Stimulated activated naive CD8-positive, alpha-beta T cell treated with anti-CD3 and anti-CD28 coated beads, Interleukin-15, Interleukin-2, amounts not matched to agents 100 U/mL and 50 U/mL, for 24 hours (primary cell): ENCODE measurements around the gene OPA3.
A peak's percentile ranks its signal among the peaks of the same experiment; 100 is the strongest.

Experiments
- ATAC-seq: fragments of 150-1000 bp; cut with Tn5 transposase; one replicate; pipeline ENCODE4 v1.10.0; 2021
- DNase-seq: peaks from one replicate; pipeline ENCODE4 v3.0.0; 2021

The OPA3 gene

DNA sequence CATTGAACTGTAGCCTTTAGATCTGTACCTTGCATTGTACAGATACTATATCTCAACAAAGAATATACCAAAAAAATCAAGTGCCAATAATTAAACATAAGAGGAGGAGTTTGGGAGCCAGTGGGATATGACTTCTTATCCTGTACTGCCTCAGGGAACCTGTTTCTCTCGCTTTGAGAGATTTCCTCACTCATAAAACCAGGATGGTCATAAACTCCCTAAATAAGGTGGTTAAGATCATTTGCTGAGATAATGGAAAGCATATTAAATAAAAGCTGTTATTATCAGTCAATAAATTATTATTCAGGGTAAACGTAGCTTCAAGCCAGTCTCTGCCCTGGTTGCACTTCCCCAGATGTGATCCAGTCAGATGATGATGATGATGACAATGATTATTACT is 17.0 kb downstream of the OPA3 start:
- no peak for ATAC-seq
- no peak for DNase-seq

DNA sequence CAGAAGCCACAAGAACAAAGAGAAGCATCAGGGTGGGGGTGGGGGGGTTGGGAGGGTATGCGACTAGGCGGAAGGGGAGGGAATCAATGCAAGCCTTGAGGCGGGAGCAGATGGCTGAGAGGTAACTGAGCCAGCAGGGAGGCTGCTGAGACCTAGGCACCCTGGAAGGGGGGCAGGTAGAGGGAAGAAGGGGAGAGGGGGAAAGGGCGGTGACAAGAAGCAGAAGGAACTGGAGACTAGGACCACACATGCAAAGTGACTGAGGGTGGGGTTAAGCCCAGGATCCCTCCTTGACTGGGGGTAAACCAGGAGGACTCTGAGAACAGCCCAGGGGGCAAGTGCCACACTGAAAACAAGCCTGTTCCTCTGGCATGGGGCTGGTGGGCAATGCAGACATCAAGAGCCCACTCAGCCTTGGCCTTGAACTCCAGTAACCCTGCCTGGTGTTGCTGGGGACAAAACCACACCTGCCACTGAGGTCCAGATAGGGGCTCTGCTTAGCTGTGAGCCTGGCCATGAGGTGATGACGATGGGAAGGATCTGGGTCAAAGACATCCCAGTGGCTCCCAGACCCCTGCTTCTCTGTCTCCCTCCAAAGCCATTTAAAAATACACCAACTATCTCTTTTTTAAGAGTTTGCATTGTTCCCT is 20.3 kb downstream of the OPA3 start:
- DNase-seq (no peak), ATAC-seq (no peak)

DNA sequence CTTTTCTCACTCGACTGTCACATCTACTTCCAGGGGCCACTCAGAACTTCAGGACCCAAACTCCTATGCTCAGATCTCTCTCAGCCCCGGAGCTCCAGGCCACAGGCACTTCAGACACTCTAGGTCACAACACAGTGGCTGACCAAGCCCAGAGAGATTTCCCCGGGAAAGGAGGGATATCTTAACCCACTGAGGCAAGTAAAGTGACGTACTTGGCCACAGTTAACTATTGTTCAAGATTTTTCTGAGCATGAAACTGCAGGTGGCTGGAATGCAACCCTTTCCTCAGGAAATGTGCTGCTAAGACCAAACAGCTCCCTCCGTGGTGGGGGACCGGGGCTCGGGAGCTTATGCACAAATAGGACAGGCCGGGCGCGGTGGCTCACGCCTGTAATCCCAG is 23.9 kb downstream of the OPA3 start:
- no peak for DNase-seq
- ATAC-seq = no peak

DNA sequence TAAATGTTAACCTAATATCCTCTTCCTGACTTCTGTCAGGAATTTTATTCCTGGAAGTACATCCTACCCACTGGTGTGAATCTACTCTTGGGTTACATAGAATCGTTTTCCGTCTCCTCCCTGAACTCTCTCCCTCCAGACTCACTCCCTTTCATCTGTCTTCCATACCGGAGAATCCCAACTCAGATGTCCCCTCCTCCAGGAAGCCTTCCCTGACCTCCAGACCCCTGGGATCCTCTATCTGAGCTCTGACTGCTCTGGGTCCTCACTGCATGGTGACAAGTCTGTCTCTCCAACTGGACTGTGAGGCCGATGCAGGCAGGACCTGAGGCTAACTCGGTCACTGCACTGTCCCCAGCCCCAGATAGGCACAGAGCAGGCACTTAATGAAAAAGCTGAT is 24.6 kb downstream of the OPA3 start:
- no peak for ATAC-seq

DNA sequence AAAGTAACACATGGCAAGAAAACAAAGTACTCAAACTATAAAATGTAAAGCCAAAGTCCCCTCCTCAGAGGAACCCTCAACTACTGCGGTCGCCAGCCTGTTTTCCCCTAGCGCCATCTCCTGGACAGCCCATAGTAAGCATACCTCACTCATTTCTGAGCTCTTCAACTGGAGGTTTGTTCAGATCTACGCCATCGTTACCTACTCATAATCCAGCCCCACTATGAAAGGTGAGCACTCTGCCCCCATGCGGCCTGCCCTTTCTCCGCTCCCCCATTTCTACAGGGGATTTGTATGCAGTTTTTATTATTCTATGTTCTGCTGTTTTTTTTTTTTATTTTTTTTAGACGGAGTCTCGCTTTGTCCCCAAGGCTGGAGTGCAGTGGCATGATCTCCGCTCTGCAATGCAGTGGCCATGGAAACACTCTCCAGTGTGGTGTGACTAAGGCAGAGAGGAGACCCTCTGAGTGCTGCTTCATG is 26.2 kb downstream of the OPA3 start:
- ATAC-seq (peak; percentile 92), DNase-seq (peak; percentile 73)

More for the DNA sequence above, 24.6 kb downstream of the OPA3 start:
- no peak for DNase-seq

DNA sequence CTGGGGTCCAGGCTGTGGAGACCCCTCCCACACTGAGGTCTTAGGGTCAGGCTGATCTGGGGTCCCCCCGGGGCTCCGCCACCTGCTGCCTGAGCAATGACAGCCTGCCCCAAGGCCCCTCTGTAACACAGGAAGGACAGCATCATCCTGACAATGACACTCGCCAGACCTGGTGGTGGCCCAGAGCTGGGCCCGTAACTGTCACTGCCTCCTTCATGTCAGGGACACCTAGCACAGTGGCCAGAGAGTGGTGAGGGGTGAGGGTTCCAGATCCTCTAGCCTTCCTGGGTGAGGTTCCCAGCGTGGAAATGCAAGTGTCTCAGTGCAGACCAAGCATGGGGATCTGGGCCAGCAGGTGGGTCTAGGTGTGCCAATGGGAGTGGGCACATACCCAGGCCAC is 27.8 kb downstream of the OPA3 start:
- DNase-seq (no peak), ATAC-seq (no peak)

DNA sequence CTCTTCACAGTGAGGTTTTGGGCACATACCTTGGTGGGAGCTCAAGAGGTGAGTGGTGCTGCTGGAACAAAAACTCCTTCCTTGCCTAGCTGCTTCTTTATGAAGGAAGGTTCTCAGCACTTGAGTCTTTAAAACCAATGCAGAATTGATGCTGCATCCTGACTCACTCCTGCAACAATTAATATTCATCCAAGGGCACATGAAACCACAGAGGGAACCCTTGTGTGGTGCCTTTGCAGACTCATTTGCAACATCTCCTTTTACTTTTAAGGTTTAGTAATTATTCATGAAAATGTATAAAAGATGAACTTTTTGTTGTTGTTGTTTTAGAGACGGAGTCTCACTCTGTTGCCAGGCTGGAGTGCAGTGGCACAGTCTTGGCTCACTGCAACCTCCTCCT is 30.1 kb downstream of the OPA3 start:
- no peak for ATAC-seq
- DNase-seq = no peak

DNA sequence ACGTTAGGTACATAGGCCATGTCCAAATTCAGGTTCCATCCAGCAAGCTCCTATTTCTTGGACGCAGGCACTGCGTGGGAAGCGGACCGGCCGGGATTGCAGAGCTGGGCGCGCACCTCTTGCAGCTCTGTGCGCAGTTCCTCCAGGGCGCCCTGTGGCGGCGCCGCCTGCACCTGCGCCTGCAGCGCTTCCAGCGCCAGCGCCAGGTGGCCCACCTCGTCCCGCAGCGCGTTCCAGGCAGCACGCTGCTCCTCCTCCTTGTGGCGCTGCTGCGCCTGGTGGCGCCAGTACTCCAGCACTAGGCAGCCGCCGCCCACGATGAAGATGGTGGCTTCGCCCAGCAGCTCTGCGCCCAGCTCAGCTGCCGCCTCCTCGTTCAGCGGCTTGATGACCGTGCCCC is 31.1 kb downstream of the OPA3 start:
- DNase-seq (no peak), ATAC-seq (no peak)

DNA sequence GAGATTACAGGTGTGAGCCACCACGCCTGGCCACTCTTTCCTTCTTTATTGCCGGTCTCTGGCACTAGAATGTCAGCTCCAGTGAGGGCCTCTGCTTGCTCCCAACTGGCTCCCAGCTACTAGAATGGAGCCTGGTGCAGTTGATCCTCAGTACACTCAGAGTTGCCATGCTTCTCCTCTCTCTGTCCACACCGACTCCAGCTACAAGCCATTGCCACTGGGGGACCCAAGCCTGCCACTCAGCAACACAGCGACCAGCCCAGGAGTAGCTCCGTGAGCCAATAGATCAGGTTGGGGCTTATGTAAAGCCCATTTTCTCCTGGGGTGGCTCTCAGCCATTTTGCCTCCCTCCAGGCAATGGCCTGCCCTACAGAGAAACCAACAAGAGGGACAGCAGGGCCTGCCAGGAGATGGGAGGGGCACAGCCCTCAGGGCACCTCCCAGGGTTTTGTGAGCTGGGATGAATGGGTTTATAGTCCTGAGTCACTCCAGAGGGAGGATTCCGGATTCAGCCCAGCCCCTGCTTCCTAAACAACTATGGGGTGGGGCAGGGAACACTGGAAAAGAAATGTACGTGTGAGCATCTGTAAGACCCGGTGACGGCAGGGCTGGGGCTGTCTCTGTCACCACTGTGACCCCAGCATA is 36.5 kb downstream of the OPA3 start:
- DNase-seq (no peak), ATAC-seq (no peak)

DNA sequence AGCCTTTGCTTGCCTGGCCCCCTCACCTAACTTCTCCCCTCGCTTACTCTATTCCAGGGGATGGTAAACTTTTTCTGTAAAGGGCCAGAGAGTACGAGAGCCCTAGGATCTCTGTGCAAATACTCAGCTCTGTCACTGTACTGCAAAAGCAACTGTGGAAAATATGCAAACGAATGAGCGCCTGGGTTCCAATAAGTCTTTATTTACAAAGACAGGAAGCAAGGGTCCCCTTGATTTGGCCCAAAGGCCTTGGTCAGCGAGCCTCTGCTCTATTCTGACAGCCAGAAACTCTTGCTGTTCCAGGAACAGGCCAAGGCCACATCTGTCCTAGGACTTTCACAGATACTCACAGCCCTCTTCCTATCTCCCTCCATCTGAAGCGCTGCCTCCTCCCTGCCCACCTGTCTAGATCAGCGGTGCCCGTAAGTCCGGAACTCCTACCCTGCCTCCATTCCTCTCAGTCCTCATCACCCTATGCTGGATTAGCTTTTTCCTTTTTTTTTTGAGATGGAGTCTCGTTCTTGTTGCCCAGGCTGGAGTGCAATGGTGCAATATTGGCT is 37.3 kb downstream of the OPA3 start:
- ATAC-seq = no peak
- no peak for DNase-seq

DNA sequence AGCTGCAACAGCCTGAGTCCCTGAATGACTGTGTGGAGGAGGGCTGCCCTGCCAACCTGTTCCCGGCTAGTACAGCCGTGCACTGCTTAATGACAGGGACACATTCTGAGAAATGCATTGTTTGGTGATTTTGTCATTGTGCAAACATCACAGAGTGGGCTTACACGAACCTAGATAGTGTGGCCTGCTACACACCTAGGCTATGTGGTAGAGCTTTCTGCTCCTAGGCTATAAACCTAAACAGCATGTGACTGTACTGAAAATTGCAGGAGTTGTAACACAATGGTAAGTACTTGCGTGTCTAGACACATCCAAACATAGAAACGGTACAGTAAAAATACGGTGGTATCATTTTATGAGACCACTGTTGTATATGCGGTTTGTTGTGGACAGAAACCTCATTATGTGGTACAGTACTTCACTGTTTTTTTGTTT is 42.4 kb downstream of the OPA3 start:
- DNase-seq (no peak), ATAC-seq (no peak)

DNA sequence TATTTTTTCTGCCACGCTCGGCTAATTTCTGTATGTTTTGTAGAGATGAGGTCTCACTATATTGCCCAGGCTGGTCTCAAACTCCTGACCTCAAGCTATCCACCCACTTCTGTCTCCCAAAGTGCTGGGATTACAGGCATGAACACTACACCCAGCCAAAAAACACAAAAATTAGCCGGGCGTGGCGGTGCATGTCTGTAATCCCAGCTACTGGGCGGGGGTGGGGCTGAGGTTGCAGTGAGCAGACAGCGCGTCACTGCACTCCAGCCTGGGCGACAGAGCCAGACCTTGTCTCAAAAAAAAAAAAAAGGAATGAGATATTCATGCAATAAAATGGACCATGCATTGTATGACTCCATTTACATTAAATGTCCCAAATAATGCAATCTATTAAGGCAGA is 45.1 kb downstream of the OPA3 start:
- no peak for ATAC-seq
- no peak for DNase-seq

DNA sequence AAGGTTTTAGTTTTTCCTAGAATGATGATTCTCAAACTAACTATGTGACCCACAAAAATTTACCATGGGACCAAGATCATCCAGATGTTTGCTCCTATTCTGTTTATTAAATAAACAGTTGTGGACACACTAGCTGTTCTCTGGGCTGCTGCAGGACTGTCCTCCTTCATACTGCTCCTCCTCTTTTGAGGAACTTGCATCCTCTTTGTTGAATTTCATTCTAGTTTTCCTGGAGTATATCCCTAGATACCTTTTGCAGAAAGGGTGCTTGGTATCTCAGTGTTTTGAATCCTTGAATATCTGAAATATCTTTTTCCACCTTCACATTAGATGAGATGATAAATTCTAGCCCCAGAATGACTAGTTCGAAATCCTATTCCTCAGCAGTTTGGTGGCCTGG is 53.3 kb downstream of the OPA3 start:
- ATAC-seq (no peak), DNase-seq (no peak)

DNA sequence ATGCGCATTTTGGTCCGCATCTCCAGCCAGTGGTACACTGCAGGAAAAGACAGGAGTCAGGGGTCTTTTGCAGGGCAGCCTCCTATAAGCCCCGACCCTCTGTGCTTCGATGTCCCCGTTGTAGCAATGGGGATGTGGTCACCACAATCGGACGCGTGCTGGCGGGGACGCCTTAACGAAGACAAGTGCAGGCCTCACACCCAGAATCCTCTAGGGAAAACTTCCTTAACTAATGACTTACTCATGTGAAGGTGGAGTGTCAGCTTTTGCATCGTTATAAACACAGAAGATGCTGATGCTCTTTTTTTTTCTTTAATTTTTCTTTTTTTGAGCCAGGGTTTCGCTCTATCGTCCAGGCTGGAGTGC is 55.2 kb downstream of the OPA3 start:
- DNase-seq (no peak), ATAC-seq (no peak)

DNA sequence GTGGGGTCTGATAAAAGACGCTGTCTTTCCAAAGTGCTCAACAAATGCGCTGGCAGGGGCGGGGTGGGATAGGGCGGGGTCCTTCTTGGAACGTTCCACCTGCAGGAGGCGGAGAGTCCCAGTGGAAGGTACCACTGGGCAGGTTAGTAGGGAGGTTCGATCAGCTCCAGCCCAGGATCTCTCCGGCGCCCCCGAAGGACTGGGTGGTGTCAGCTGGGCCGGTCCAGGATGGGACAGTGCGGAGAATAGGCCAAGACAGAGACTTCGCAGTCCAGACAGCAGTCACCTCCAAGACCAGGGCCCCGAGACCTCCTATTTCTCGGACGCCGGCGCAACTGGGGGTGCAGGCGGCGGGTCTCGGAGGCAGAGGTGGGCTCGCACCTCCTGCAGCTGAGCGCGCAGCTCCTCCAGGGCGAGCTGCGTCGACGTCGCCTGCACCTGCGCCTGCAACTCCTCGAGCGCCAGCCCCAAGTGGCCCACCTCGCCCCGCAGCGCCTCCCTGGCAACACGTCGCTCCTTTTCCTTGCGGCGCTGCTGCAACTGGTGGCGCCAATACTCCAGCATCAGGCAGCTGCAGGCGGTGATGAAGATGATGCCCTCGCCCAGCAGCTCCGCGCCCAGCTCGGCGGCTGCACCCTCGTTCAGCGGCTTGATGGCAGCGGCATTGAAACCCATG is 55.7 kb downstream of the OPA3 start:
- DNase-seq (peak; percentile 30), ATAC-seq (peak; percentile 45)

DNA sequence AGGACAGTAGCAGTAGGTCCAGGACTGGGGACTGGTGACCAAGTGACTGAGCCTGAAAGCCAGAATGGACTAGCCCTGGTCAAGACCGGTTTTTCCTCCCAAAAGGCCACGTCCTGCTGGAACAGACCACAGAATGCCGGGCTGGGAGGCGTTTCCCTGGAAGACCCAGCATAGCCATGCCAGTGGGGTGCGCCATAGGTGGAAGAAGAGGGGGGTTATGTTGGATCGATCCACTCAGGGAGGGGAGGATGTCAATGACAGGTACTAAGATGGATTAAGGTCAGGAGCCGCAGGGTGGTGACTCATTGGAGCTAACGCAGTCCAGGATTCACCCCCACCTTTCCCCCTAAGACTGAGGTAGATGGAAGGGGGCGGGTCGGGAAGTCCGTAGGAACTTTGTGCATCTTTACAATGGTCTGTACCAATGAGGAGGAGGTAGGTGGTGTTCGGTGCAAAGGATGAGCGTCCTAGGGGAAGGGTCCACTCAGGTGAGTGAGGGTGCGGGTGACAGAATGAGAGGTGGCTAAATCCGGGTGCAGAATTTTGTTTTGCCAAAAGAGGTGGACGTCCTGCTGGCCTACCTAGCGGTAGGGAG is 56.4 kb downstream of the OPA3 start:
- DNase-seq (no peak), ATAC-seq (no peak)

DNA sequence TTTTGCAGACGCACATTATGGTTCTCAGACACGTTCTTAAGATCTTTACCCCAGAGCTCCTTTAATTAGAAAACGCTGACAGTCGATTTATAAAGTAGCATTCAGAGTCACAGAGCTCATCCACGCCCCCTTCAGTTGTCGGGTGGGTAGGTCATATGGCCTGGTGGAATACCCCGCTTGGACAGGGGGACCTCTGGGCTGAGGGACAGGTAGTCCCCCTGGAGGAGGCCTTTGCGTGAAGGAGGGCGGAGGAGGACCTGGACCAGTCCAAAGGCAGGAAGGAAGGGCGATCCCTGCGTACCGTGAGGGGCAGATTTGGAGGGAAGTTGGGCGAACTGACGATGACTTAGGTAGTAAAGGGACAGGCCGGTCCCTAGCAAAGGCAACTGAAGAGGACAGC is 56.9 kb downstream of the OPA3 start:
- ATAC-seq = no peak
- no peak for DNase-seq

DNA sequence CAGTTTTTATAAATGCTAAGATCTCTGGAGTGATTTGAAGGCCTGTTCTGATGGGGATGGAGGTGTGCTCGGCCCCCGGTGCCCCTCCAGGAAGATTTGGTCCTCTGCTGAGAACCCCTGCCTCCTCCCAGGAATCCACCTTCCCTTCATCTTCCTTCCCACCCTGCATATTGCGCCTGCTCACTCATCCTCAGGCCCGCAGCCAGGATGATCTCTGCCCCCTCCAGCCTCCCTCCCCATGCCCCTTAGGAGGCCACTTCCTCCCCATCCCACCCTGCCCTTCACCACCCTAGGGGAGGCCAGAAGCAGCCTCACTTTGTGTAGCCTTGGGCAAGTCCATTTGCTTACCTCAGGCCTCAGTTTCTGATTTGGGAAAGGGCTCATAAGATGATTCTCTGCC is 57.6 kb downstream of the OPA3 start:
- no peak for DNase-seq
- ATAC-seq = no peak

DNA sequence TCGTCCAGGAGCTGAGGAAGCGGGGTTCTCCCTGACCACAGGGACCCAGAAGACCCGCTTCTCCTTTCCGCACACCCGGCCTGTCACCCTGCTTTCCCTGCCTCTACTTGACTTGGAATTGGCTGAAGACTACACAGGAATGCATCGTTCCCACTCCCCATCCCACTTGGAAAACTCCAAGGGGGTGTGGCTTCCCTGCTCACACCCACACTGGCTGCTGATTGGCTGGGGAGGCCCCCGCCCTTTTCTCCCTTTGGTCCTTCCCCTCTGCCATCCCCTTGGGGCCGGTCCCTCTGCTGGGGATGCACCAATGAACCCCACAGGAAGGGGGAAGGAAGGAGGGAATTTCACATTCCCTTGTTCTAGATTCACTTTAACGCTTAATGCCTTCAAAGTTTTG is 58.5 kb downstream of the OPA3 start:
- ATAC-seq (no peak), DNase-seq (no peak)

DNA sequence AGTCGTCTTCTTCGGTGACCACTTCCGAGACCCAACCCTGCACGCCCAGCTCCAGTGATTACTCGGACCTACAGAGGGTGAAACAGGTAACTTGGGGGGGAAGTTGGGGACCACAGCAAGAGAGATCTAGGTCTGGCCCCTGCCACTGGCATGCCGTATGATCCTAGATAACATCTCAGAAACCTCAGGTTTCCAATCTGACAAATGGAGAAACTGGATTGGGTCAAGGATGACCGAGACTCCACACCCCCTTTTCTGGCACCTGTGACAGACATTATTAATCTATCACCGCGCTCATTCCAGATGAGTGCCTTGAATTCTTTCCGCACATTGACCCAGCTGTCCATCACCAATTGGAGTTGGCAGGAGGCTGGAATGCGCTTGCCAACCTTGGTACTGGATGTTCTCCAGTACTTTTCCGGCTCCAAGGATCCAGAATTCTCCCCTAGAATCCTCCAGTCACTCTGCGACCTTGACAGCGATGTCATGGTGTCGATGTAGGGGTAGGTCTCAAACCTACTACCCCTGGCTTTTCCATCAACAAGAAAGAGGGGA is 60.0 kb downstream of the OPA3 start:
- ATAC-seq (no peak), DNase-seq (no peak)

DNA sequence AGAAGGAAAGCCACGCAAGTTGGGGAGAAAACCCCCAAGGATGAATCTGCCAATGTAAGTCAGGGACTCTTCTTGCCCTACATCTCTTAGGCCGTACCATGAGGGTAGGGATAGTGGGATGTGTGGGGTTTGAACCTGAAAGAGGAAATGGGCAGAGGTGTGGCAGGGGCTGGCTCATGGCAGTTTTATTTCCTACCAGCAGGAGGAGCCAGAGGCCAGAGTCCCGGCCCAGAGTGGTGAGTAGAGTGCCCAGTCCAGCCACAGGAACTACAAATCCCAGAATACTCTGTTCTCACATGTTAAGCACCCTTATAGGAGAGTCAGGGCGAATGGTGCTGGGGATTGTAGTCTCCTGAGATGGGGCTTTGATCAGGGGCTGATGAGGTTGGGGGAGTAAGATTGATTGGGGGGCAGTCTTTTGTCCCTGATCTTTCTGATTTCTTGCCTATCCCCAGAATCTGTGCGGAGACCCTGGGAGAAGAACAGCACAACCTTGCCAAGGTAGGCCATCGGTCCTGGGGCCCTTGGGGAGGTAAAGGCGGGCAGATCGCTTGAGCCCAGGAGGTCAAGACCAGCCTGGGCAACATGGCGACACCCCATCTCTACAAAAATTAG is 60.9 kb downstream of the OPA3 start:
- DNase-seq (peak; percentile 71), ATAC-seq (peak; percentile 92)
